IMR-90 (cell line): ENCODE data around the gene MARS1. TPM values are rescaled to one million over a fixed set of nuclear protein-coding genes. Genes with fewer than 3 reads are reported as not detected.

Experiments
- ATAC-seq: fragments of 200-7000 bp; cut with Tn5 transposase; 2 replicates; pipeline ENCODE4 v1.9.1; 2020; ENCODE audit warnings: low read depth, mild to moderate bottlenecking, moderate library complexity
- BruUV-seq: library from RNA; stranded (reverse); fragments of 400-500 nt; replicated peaks from 2 replicates; lab custom pipeline; 2021; lab: Mats Ljungman, UMichigan
- CTCF ChIA-PET: fragments of 300-600 bp; formaldehyde crosslinking; extraction: SDS; loops from one replicate; lab custom pipeline; 2021; ENCODE audit warnings: antibody characterized with exemption; lab: Yijun Ruan, JAX
- POLR2A ChIA-PET: fragments of 300-600 bp; sonication (Branson Sonifier 250); formaldehyde crosslinking; loops from one replicate; lab custom pipeline; 2022; ENCODE audit warnings: antibody characterized with exemption; ENCODE audit not compliant: unreplicated experiment; lab: Charles Lee
- DNase-seq: peaks from one replicate; pipeline ENCODE4 v3.0.0; 2013
- H2AFZ ChIP-seq: replicated peaks from 2 replicates; pipeline ENCODE3; 2013; ENCODE audit warnings: low read length, mild to moderate bottlenecking; ENCODE audit not compliant: poor library complexity
- H2AK5ac ChIP-seq: 2 replicates; pipeline ENCODE4 v1.6.1; 2013; ENCODE audit warnings: low read depth, low read length, inconsistent platforms
- H2AK9ac ChIP-seq: replicated peaks from 2 replicates; pipeline ENCODE3; 2013; ENCODE audit warnings: mild to moderate bottlenecking, low read depth, low read length, moderate library complexity; ENCODE audit not compliant: poor library complexity
- H2BK120ac ChIP-seq: 2 replicates; pipeline ENCODE4 v1.6.1; 2013; ENCODE audit warnings: low read depth, low read length, inconsistent platforms
- H2BK15ac ChIP-seq: 3 replicates; pipeline ENCODE4 v1.6.1; 2013; ENCODE audit warnings: low read depth, low read length, inconsistent platforms
- H2BK20ac ChIP-seq: 2 replicates; pipeline ENCODE4 v1.6.1; 2013; ENCODE audit warnings: low read depth, mild to moderate bottlenecking, inconsistent platforms, low read length, moderate library complexity
- H2BK5ac ChIP-seq: 2 replicates; pipeline ENCODE4 v1.6.1; 2013; ENCODE audit warnings: mild to moderate bottlenecking, low read depth, low read length, inconsistent platforms; ENCODE audit not compliant: poor library complexity, severe bottlenecking
- H3K14ac ChIP-seq: replicated peaks from 2 replicates; pipeline ENCODE4 v1.6.1; 2013; ENCODE audit warnings: low read depth, low read length, inconsistent platforms
- H3K18ac ChIP-seq: 2 replicates; pipeline ENCODE4 v1.6.1; 2013; ENCODE audit warnings: low read depth, low read length, control low read depth
- H3K23ac ChIP-seq: 2 replicates; pipeline ENCODE4 v1.6.1; 2013; ENCODE audit warnings: low read depth, low read length, inconsistent platforms
- H3K27ac ChIP-seq: 2 replicates; pipeline ENCODE4 v1.5.1; 2013; ENCODE audit warnings: mild to moderate bottlenecking, control low read depth, low read length; ENCODE audit not compliant: insufficient read depth
- H3K27me3 ChIP-seq: 2 replicates; pipeline ENCODE4 v1.6.1; 2013; ENCODE audit warnings: low read length; ENCODE audit not compliant: control insufficient read depth, insufficient read depth
- H3K36me3 ChIP-seq: 2 replicates; pipeline ENCODE4 v1.6.1; 2013; ENCODE audit warnings: low read length, mixed read lengths; ENCODE audit not compliant: control insufficient read depth, insufficient read depth
- H3K4ac ChIP-seq: 2 replicates; pipeline ENCODE4 v1.6.1; 2013; ENCODE audit warnings: low read depth, low read length, inconsistent platforms
- H3K4me1 ChIP-seq: 2 replicates; pipeline ENCODE4 v1.6.1; 2013; ENCODE audit warnings: low read length, mixed read lengths; ENCODE audit not compliant: control insufficient read depth, insufficient read depth
- H3K4me2 ChIP-seq: 2 replicates; pipeline ENCODE4 v1.6.1; 2013; ENCODE audit warnings: low read depth, mild to moderate bottlenecking, control low read depth, low read length, moderate library complexity
- H3K4me3 ChIP-seq: 2 replicates; pipeline ENCODE4 v1.5.1; 2013; ENCODE audit warnings: low read depth, mild to moderate bottlenecking, control low read depth, low read length, moderate library complexity; ENCODE audit not compliant: insufficient read depth
- H3K56ac ChIP-seq: 2 replicates; pipeline ENCODE4 v1.6.1; 2013; ENCODE audit warnings: low read length, inconsistent platforms; ENCODE audit not compliant: insufficient read depth; ENCODE audit errors: extremely low read depth
- H3K79me1 ChIP-seq, 2 experiments: 2 replicates each; pipeline ENCODE4 v1.6.1; 2013; ENCODE audit warnings: low read length in 2 of 2, inconsistent platforms in 1 of 2, low read depth in 1 of 2
- H3K9ac ChIP-seq: 2 replicates; pipeline ENCODE4 v1.6.1; 2013; ENCODE audit warnings: low read depth, low read length, control low read depth
- H3K9me1 ChIP-seq: 2 replicates; pipeline ENCODE4 v1.6.1; 2013; ENCODE audit warnings: low read length, inconsistent platforms; ENCODE audit not compliant: insufficient read depth
- H3K9me3 ChIP-seq: 2 replicates; pipeline ENCODE4 v1.6.1; 2013; ENCODE audit warnings: low read length; ENCODE audit not compliant: control insufficient read depth, insufficient read depth
- H4K20me1 ChIP-seq: 2 replicates; pipeline ENCODE4 v1.6.1; 2013; ENCODE audit warnings: low read length, inconsistent platforms; ENCODE audit not compliant: insufficient read depth
- H4K5ac ChIP-seq: 2 replicates; pipeline ENCODE4 v1.6.1; 2013; ENCODE audit warnings: mild to moderate bottlenecking, low read depth, low read length, control low read depth
- H4K8ac ChIP-seq, 2 experiments: 2 replicates each; pipeline ENCODE4 v1.6.1; 2013; ENCODE audit warnings: low read depth in 2 of 2, low read length in 2 of 2, control low read depth in 1 of 2, inconsistent platforms in 1 of 2
- H4K91ac ChIP-seq: 2 replicates; pipeline ENCODE4 v1.6.1; 2013; ENCODE audit warnings: low read depth, low read length, inconsistent platforms; ENCODE audit not compliant: insufficient read depth
- BHLHE40 ChIP-seq: fragments of 150-350 bp; IDR thresholded peaks from 2 replicates; pipeline ENCODE4 v1.6.1; 2016; ENCODE audit warnings: mild to moderate bottlenecking, low read depth, low read length
- CEBPB ChIP-seq: IDR thresholded peaks from 2 replicates; pipeline ENCODE4 v1.6.1; 2012; ENCODE audit warnings: low read depth, low read length, improper control_type of control experiment
- CHD1 ChIP-seq: IDR thresholded peaks from 2 replicates; pipeline ENCODE4 v1.6.1; 2012; ENCODE audit warnings: low read depth, low read length, improper control_type of control experiment
- FOS ChIP-seq: fragments of 150-350 bp; IDR thresholded peaks from 2 replicates; pipeline ENCODE4 v1.6.1; 2016; ENCODE audit warnings: low read depth, low read length
- MAFK ChIP-seq: IDR thresholded peaks from 2 replicates; pipeline ENCODE4 v1.6.1; 2012; ENCODE audit warnings: low read depth, low read length, improper control_type of control experiment
- MAZ ChIP-seq: IDR thresholded peaks from 2 replicates; pipeline ENCODE4 v1.6.1; 2012; ENCODE audit warnings: low read depth, mild to moderate bottlenecking, low read length, improper control_type of control experiment, moderate library complexity, borderline replicate concordance
- MXI1 ChIP-seq: IDR thresholded peaks from 2 replicates; pipeline ENCODE4 v1.6.1; 2012; ENCODE audit warnings: low read depth, mild to moderate bottlenecking, low read length, moderate library complexity, borderline replicate concordance
- NFE2L2 ChIP-seq: fragments of 150-350 bp; IDR thresholded peaks from 2 replicates; pipeline ENCODE4 v1.6.1; 2016; ENCODE audit warnings: low read depth, mild to moderate bottlenecking, low read length
- POLR2A ChIP-seq: IDR thresholded peaks from 2 replicates; pipeline ENCODE4 v1.6.1; 2012; ENCODE audit warnings: mild to moderate bottlenecking, low read depth, low read length
- RAD21 ChIP-seq: IDR thresholded peaks from 2 replicates; pipeline ENCODE4 v1.6.1; 2012; ENCODE audit warnings: low read length, improper control_type of control experiment
- RCOR1 ChIP-seq: IDR thresholded peaks from 2 replicates; pipeline ENCODE4 v1.6.1; 2012; ENCODE audit warnings: mild to moderate bottlenecking, low read length, improper control_type of control experiment; ENCODE audit not compliant: insufficient replicate concordance
- RFX5 ChIP-seq: IDR thresholded peaks from 2 replicates; pipeline ENCODE4 v1.8.0; 2012; ENCODE audit warnings: low read depth, mild to moderate bottlenecking, low read length, moderate library complexity
- SMC3 ChIP-seq: fragments of 150-350 bp; IDR thresholded peaks from 2 replicates; pipeline ENCODE4 v1.6.1; 2016; ENCODE audit warnings: low read depth, mild to moderate bottlenecking, antibody characterized with exemption, low read length, moderate library complexity
- WGBS, 2 experiments: methylation state at CpG; one replicate each; pipeline versions ENCODE4 v1.1.5 to v1.1.7; 2013; ENCODE audit warnings: missing lambda C conversion rate in 2 of 2; ENCODE audit not compliant: insufficient read length in 1 of 2; ENCODE audit errors: extremely low coverage in 2 of 2; 5-methylcytosine and 5-hydroxymethylcytosine counted together
- dilution Hi-C: fragments of 300-500 bp; cut with HindIII; formaldehyde crosslinking; loops from one replicate; pipeline ENCODE4 v1.14.3; 2018; ENCODE audit warnings: low sequenced_read_pairs; ENCODE audit not compliant: unreplicated experiment
- in situ Hi-C: fragments of 300-500 bp; cut with MboI; formaldehyde crosslinking; loops from 3 replicates; pipeline ENCODE4 v1.14.3; 2019; ENCODE audit warnings: low sequenced_read_pairs, inconsistent platforms, mixed read lengths
- intact Hi-C: fragments of 100-400 bp; cut with micrococcal nuclease; formaldehyde crosslinking; loops from 2 replicates; pipeline ENCODE4 v1.10.0; 2022
- polyA plus RNA-seq, 3 experiments: library from polyadenylated mRNA; depleted of rRNA; stranded (reverse); fragments of >200 nt; gene quantifications; 2 replicates each; pipeline ENCODE4 v1.2.3, GENCODE V29; 2012; ENCODE audit warnings: low replicate concordance in 1 of 3
- total RNA-seq: library from RNA; depleted of rRNA; stranded (reverse); fragments of >200 nt; gene quantifications from 2 replicates; pipeline ENCODE4 v1.2.3, GENCODE V29; 2012
- TF ChIP-seq, protein P1 (sequence below): fragments of 150-350 bp; IDR thresholded peaks from 2 replicates; pipeline ENCODE4 v1.6.1; 2017; ENCODE audit warnings: mild to moderate bottlenecking, antibody characterized with exemption, low read length, low read depth
- TF ChIP-seq, protein P2 (sequence below): conservative IDR thresholded peaks from 2 replicates; pipeline ENCODE4 v1.5.1; 2012; ENCODE audit warnings: mild to moderate bottlenecking, low read depth, low read length, improper control_type of control experiment
- TF ChIP-seq, protein P3 (sequence below): fragments of 150-350 bp; IDR thresholded peaks from 2 replicates; pipeline ENCODE4 v1.6.1; 2016; ENCODE audit warnings: low read depth, mild to moderate bottlenecking, low read length, moderate library complexity, borderline replicate concordance

MARS1 gene
- total and polyA plus RNA-seq, 2 of the 4 experiments (the other 2 are of a cell fraction) = 156 to 164 TPM

DNA sequence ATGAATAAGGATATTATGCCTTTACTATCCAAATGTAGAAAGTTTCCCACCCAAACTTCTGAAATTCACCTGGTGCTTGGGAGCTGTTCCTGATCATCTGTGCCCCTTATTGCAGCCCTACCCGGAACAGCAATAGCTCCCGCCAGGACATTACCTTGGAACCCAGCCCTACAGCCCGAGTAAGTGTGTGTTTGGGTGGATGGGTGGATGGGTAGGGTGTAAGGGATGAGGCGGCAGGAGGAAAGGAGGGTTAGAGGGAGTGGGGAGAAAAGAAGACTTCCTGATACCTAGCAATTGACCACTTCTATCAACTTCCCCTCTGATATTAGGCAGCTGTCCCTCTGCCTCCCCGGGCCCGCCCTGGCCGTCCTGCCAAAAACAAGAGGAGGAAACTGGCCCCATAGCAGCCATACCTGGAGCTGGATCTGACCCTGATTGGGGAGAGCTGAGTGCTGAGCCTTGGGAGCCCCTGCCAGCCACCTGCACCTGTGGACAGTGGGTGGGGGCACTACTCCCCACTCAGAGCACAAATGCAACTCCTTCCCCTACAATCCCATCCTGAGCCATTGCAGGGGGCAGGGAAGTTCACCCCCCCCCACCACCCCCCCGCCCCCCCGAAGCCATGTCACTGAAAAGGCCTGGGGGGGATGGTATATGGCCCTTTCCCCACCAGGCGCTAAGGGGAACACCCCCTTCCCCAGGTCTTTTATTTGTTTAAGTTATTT lies 41.1 kb downstream of the MARS1 start:
- H3K36me3 ChIP-seq = peaks cover 82% of the 10 kb centered on the region
- no peak overlapping the region for H3K23ac ChIP-seq
- dilution Hi-C loops = no loop called here
- no peak overlapping the region for H2BK5ac ChIP-seq
- H2AFZ ChIP-seq = no peak overlapping the region
- no peak overlapping the region for H2BK20ac ChIP-seq
- WGBS, 2 experiments = no CpG with 5 or more reads among the region's 10 CpGs
- H3K56ac ChIP-seq = no peak overlapping the region
- no peaks in the 10 kb centered on the region for H3K27me3 ChIP-seq
- no peak overlapping the region for H2BK120ac ChIP-seq
- intact Hi-C loops = no loop called here
- no peak overlapping the region for H3K4ac ChIP-seq
- H2AK5ac ChIP-seq = no peak overlapping the region
- H4K5ac ChIP-seq = no peak overlapping the region
- ChIA-PET POLR2A (no interaction called here), CTCF (no interaction called here)
- H2BK15ac ChIP-seq = no peak overlapping the region
- H2AK9ac ChIP-seq = no peak overlapping the region
- H3K9me1 ChIP-seq = peaks cover 7% of the 10 kb centered on the region
- no peak overlapping the region for H3K4me3 ChIP-seq
- H4K91ac ChIP-seq = no peak overlapping the region
- H3K27ac ChIP-seq = no peak overlapping the region
- in situ Hi-C loops = no loop called here
- TF ChIP-seq POLR2A (no peak), NFE2L2 (no peak), CHD1 (no peak), RAD21 (no peak), CEBPB (no peak), RFX5 (no peak), SMC3 (no peak), MXI1 (no peak), MAZ (no peak), FOS (no peak), RCOR1 (no peak), BHLHE40 (no peak), MAFK (no peak)
- TF ChIP-seq, protein P1, sequence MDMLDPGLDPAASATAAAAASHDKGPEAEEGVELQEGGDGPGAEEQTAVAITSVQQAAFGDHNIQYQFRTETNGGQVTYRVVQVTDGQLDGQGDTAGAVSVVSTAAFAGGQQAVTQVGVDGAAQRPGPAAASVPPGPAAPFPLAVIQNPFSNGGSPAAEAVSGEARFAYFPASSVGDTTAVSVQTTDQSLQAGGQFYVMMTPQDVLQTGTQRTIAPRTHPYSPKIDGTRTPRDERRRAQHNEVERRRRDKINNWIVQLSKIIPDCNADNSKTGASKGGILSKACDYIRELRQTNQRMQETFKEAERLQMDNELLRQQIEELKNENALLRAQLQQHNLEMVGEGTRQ = no peak
- TF ChIP-seq, protein P2, sequence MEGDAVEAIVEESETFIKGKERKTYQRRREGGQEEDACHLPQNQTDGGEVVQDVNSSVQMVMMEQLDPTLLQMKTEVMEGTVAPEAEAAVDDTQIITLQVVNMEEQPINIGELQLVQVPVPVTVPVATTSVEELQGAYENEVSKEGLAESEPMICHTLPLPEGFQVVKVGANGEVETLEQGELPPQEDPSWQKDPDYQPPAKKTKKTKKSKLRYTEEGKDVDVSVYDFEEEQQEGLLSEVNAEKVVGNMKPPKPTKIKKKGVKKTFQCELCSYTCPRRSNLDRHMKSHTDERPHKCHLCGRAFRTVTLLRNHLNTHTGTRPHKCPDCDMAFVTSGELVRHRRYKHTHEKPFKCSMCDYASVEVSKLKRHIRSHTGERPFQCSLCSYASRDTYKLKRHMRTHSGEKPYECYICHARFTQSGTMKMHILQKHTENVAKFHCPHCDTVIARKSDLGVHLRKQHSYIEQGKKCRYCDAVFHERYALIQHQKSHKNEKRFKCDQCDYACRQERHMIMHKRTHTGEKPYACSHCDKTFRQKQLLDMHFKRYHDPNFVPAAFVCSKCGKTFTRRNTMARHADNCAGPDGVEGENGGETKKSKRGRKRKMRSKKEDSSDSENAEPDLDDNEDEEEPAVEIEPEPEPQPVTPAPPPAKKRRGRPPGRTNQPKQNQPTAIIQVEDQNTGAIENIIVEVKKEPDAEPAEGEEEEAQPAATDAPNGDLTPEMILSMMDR = no peak
- TF ChIP-seq, protein P3, sequence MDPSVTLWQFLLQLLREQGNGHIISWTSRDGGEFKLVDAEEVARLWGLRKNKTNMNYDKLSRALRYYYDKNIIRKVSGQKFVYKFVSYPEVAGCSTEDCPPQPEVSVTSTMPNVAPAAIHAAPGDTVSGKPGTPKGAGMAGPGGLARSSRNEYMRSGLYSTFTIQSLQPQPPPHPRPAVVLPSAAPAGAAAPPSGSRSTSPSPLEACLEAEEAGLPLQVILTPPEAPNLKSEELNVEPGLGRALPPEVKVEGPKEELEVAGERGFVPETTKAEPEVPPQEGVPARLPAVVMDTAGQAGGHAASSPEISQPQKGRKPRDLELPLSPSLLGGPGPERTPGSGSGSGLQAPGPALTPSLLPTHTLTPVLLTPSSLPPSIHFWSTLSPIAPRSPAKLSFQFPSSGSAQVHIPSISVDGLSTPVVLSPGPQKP = no peak
- no peak overlapping the region for H3K9ac ChIP-seq
- H4K8ac ChIP-seq = no peak overlapping the region
- peaks cover 16% of the 10 kb centered on the region for H4K20me1 ChIP-seq
- no TSS peak for BruUV-seq
- no peak for DNase-seq
- H3K4me2 ChIP-seq = no peak overlapping the region
- H3K9me3 ChIP-seq = no peaks in the 10 kb centered on the region
- ATAC-seq = no peak
- peaks cover 6% of the 10 kb centered on the region for H3K4me1 ChIP-seq
- no peak overlapping the region for H3K18ac ChIP-seq
- H3K14ac ChIP-seq = no peak overlapping the region
- H3K79me1 ChIP-seq = peaks cover 15 to 50% of the 10 kb centered on the region in 2 experiments
